PC-3 (cell line): ENCODE results near the gene GSC2. TPM values are rescaled to one million over a fixed set of nuclear protein-coding genes. Genes with fewer than 3 reads are reported as not detected.

Source experiments
- ATAC-seq: fragments of 200-7000 bp; cut with Tn5 transposase; 2 replicates; pipeline ENCODE4 v1.9.1; 2020; ENCODE audit warnings: mild to moderate bottlenecking, moderate library complexity
- BruUV-seq: library from RNA; stranded (reverse); fragments of 400-500 nt; replicated peaks from 2 replicates; lab custom pipeline; 2021; lab: Mats Ljungman, UMichigan
- CTCF ChIA-PET: fragments of 300-600 bp; sonication (Branson Sonifier 250); formaldehyde crosslinking; loops from one replicate; lab custom pipeline; 2022; ENCODE audit warnings: antibody characterized with exemption; lab: Charles Lee
- POLR2A ChIA-PET: fragments of 300-600 bp; sonication (Branson Sonifier 250); formaldehyde crosslinking; loops from one replicate; lab custom pipeline; 2022; ENCODE audit warnings: antibody characterized with exemption; ENCODE audit not compliant: unreplicated experiment; lab: Charles Lee
- DNase-seq: peaks from one replicate; pipeline ENCODE4 v3.0.0-alpha.2; 2015
- H2AFZ ChIP-seq: fragments of 300-600 bp; sonication (generic); 2 replicates; pipeline ENCODE4 v1.6.0; 2016; ENCODE audit warnings: antibody characterized with exemption, low read length
- H3F3A ChIP-seq: fragments of 300-600 bp; sonication (generic); one replicate; pipeline ENCODE4 v1.6.0; 2017; ENCODE audit warnings: antibody characterized with exemption, low read length, control low read depth, mild to moderate bottlenecking; ENCODE audit not compliant: unreplicated experiment
- H3K27ac ChIP-seq: fragments of 300-600 bp; sonication (generic); 2 replicates; pipeline ENCODE4 v1.5.1; 2016; ENCODE audit warnings: mild to moderate bottlenecking, low read length
- H3K27me3 ChIP-seq: fragments of 300-600 bp; sonication (generic); 2 replicates; pipeline ENCODE4 v1.6.1; 2016; ENCODE audit warnings: low read length, mixed read lengths
- H3K36me3 ChIP-seq: fragments of 300-600 bp; sonication (generic); 2 replicates; pipeline ENCODE4 v1.6.1; 2016; ENCODE audit warnings: low read depth, mixed run types, low read length, mixed read lengths
- H3K4me1 ChIP-seq: fragments of 300-600 bp; sonication (generic); 2 replicates; pipeline ENCODE4 v1.5.1; 2016; ENCODE audit warnings: low read length; ENCODE audit not compliant: insufficient read depth
- H3K4me2 ChIP-seq: fragments of 300-600 bp; sonication (generic); 2 replicates; pipeline ENCODE4 v1.6.0; 2016; ENCODE audit warnings: low read length
- H3K4me3 ChIP-seq: fragments of 300-600 bp; sonication (generic); 2 replicates; pipeline ENCODE4 v1.5.1; 2016; ENCODE audit warnings: mild to moderate bottlenecking, low read length, mixed read lengths
- H3K79me2 ChIP-seq: fragments of 300-600 bp; sonication (generic); 2 replicates; pipeline ENCODE4 v1.6.1; 2017; ENCODE audit warnings: low read length, mixed read lengths
- H3K9ac ChIP-seq: fragments of 300-600 bp; sonication (generic); 2 replicates; pipeline ENCODE4 v1.6.0; 2016; ENCODE audit warnings: mild to moderate bottlenecking, low read length
- H3K9me2 ChIP-seq: fragments of 300-600 bp; sonication (generic); replicated peaks from 2 replicates; pipeline ENCODE4 v1.6.1; 2016; ENCODE audit warnings: mixed run types, low read length, mixed read lengths
- H3K9me3 ChIP-seq: fragments of 300-600 bp; sonication (generic); 2 replicates; pipeline ENCODE4 v1.6.1; 2016; ENCODE audit warnings: low read length, mixed read lengths
- H4K20me1 ChIP-seq: fragments of 300-600 bp; sonication (generic); 2 replicates; pipeline ENCODE4 v1.6.1; 2016; ENCODE audit warnings: low read length, mixed read lengths
- CTCF ChIP-seq: fragments of 300-600 bp; sonication (generic); conservative IDR thresholded peaks from 2 replicates; pipeline ENCODE4 v1.5.1; 2017; ENCODE audit warnings: antibody characterized with exemption, low read depth, mild to moderate bottlenecking, low read length
- EZH2 ChIP-seq: fragments of 300-600 bp; sonication (generic); IDR thresholded peaks from one replicate; pipeline ENCODE4 v1.6.1; 2017; ENCODE audit warnings: antibody characterized with exemption, mild to moderate bottlenecking, low read length; ENCODE audit not compliant: unreplicated experiment
- EZH2phosphoT487 ChIP-seq: fragments of 300-600 bp; sonication (generic); IDR thresholded peaks from 2 replicates; pipeline ENCODE4 v1.6.1; 2018; ENCODE audit warnings: mild to moderate bottlenecking, antibody characterized with exemption, low read length, borderline replicate concordance
- intact Hi-C: fragments of 100-400 bp; cut with micrococcal nuclease; formaldehyde crosslinking; loops from 2 replicates; pipeline ENCODE4 v1.9.0; 2023
- total RNA-seq: library from RNA; depleted of rRNA; stranded (reverse); fragments of >200 nt; gene quantifications from 2 replicates; pipeline ENCODE4 v1.2.3, GENCODE V29; 2014

GSC2 gene
- total RNA-seq, 1 experiment from 2014 or later: not detected

- intact Hi-C loops: no loop called here
- H3K27me3 ChIP-seq: no peaks in the 10 kb centered on the region
- ATAC-seq (no peak), DNase-seq (no peak)
- no peaks in the 10 kb centered on the region for H3K36me3 ChIP-seq
- H2AFZ ChIP-seq: no peak overlapping the region
- H3K4me1 ChIP-seq: peaks cover 8% of the 10 kb centered on the region; the same call in 1 of the 2 replicates
- H3K4me3 ChIP-seq: no peak overlapping the region
- peaks cover 84% of the 10 kb centered on the region for H3K79me2 ChIP-seq
- H3K9me2 ChIP-seq: no peaks in the 10 kb centered on the region
- no peak overlapping the region for H3K4me2 ChIP-seq
- H3F3A ChIP-seq: no peaks in the 10 kb centered on the region
- H3K9ac ChIP-seq: no peak overlapping the region
- H3K9me3 ChIP-seq: no peaks in the 10 kb centered on the region
- POLR2A ChIA-PET: interaction anchor here (0.6 kb wide), 1 partner anchor 27 kb away, joined by 28 read pairs; no protein-coding TSS in a partner anchor
- BruUV-seq: no TSS peak
- TF ChIP-seq EZH2phosphoT487 (no peak), CTCF (no peak), EZH2 (no peak)
- CTCF ChIA-PET: no interaction called here
- no peak overlapping the region for H3K27ac ChIP-seq
- H4K20me1 ChIP-seq: peaks cover 52% of the 10 kb centered on the region; the same call in 1 of the 2 replicates
Measured at GRCh38 chr22:19113429-19113828, 36.7 kb downstream of the GSC2 start.

- H3K4me1 ChIP-seq: peaks cover 8% of the 10 kb centered on the region; the same call in 1 of the 2 replicates
- H3K36me3 ChIP-seq: no peaks in the 10 kb centered on the region
- H3K9me2 ChIP-seq: no peaks in the 10 kb centered on the region
- H3K27me3 ChIP-seq: no peaks in the 10 kb centered on the region
- H3K4me3 ChIP-seq: no peak overlapping the region
- H2AFZ ChIP-seq: no peak overlapping the region
- TF ChIP-seq EZH2phosphoT487: no peak
- TF ChIP-seq EZH2: no peak
- TF ChIP-seq CTCF: no peak
- H3K9ac ChIP-seq: no peak overlapping the region
- DNase-seq (no peak), ATAC-seq (no peak)
- ChIA-PET POLR2A (no interaction called here), CTCF (no interaction called here)
- H3K4me2 ChIP-seq: no peak overlapping the region
- peaks cover 54% of the 10 kb centered on the region; the same call in 1 of the 2 replicates for H4K20me1 ChIP-seq
- H3K27ac ChIP-seq: no peak overlapping the region
- BruUV-seq: no TSS peak
- H3K9me3 ChIP-seq: no peaks in the 10 kb centered on the region
- peaks cover 84% of the 10 kb centered on the region for H3K79me2 ChIP-seq
- intact Hi-C loops: no loop called here
- no peaks in the 10 kb centered on the region for H3F3A ChIP-seq
Measured at GRCh38 chr22:19111584-19111983, 38.5 kb downstream of the GSC2 start.

- no peak overlapping the region for H3K9ac ChIP-seq
- H3K4me2 ChIP-seq: no peak overlapping the region
- TF ChIP-seq EZH2phosphoT487: no peak
- TF ChIP-seq CTCF: 0 out of 2 replicates have a peak, but pooled peaks have one; percentile 13
- H3K9me2 ChIP-seq: no peaks in the 10 kb centered on the region
- DNase-seq (no peak), ATAC-seq (no peak)
- H3K27ac ChIP-seq: no peak overlapping the region
- H4K20me1 ChIP-seq: peaks cover 55% of the 10 kb centered on the region; the same call in 1 of the 2 replicates
- ChIA-PET CTCF (no interaction called here), POLR2A (no interaction called here)
- no peaks in the 10 kb centered on the region for H3F3A ChIP-seq
- no peak overlapping the region for H2AFZ ChIP-seq
- H3K4me1 ChIP-seq: peaks cover 8% of the 10 kb centered on the region; the same call in 1 of the 2 replicates
- peaks cover 84% of the 10 kb centered on the region for H3K79me2 ChIP-seq
- no peak overlapping the region for H3K4me3 ChIP-seq
- intact Hi-C loops: no loop called here
- no peaks in the 10 kb centered on the region for H3K27me3 ChIP-seq
- no peaks in the 10 kb centered on the region for H3K36me3 ChIP-seq
- no peaks in the 10 kb centered on the region for H3K9me3 ChIP-seq
- BruUV-seq: no TSS peak
Measured at GRCh38 chr22:19111140-19111539, 39.0 kb downstream of the GSC2 start.
